Stimulated activated naive B cell treated with anti-CD40 and anti-IgM and Interleukin-4, amounts not matched to agents 10 μg/mL and 1 μg/mL and 100 μg/mL, for 72 hours (primary cell): ENCODE data around the gene TAB2.

ENCODE experiments used
- ATAC-seq, 2 donors: fragments of 150-1000 bp; cut with Tn5 transposase; replicated peaks; 2 replicates each; pipeline ENCODE4 v1.10.0; 2021; ENCODE audit warnings: moderate library complexity in 1 of 2
- DNase-seq: peaks from one replicate; pipeline ENCODE4 v3.0.0; 2021
- H3K27ac Mint-ChIP-seq: one replicate; pipeline ENCODE4 v1.8.0; 2022; ENCODE audit warnings: mild to moderate bottlenecking, mixed read lengths
- H3K27me3 Mint-ChIP-seq, 2 donors: one replicate each; pipeline ENCODE4 v1.8.0; 2022; ENCODE audit warnings: mixed read lengths in 2 of 2
- H3K36me3 Mint-ChIP-seq, 2 donors: one replicate each; pipeline ENCODE4 v1.8.0; 2022; ENCODE audit warnings: mixed read lengths in 2 of 2, mild to moderate bottlenecking in 1 of 2
- H3K4me1 Mint-ChIP-seq, 2 donors: one replicate each; pipeline ENCODE4 v1.8.0; 2022; ENCODE audit warnings: mixed read lengths in 2 of 2, mild to moderate bottlenecking in 1 of 2
- H3K4me3 Mint-ChIP-seq, 2 donors: one replicate each; pipeline ENCODE4 v1.8.0; 2022; ENCODE audit warnings: mild to moderate bottlenecking in 2 of 2, mixed read lengths in 2 of 2, moderate library complexity in 1 of 2
- H3K9me3 Mint-ChIP-seq, 2 donors: one replicate each; pipeline ENCODE4 v1.8.0; 2022; ENCODE audit warnings: mixed read lengths in 2 of 2, mild to moderate bottlenecking in 1 of 2

Gene TAB2

DNA sequence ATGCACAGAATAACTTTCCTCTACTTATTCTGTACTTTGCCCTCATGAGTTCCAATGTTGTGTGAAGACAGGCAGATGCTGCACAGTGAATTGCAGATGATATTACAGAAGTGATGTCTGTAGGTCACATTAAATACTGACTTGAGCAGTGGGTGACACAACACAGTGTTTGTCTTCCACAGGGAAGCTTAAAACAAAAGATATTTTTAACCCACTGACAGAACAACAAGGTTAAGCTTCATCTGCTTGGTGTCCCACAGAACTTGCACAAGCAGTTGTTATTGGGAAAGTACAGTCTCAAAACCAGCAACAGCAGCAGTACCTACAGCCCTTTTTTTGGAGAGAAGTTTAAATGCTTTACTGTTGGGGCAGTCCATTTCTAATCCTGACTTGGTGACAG is 93.0 kb downstream of the TAB2 start:
- H3K36me3 Mint-ChIP-seq: peaks cover 26 to 43% of the 10 kb centered on the region in 2 donors

GRCh38 chr6:149414009-149414408 is 96.5 kb downstream of the TAB2 start:
- Mint-ChIP-seq H3K27me3 (no peaks in the 10 kb centered on the region), H3K27ac (peak overlapping the region; percentile 43), H3K36me3 (peaks cover 22 to 41% of the 10 kb centered on the region in 2 donors), H3K4me1 (peaks cover 7 to 20% of the 10 kb centered on the region in 2 donors), H3K4me3 (no peak overlapping the region), H3K9me3 (no peaks in the 10 kb centered on the region)
- ATAC-seq (no peak), DNase-seq (no peak)

More for the DNA sequence above, 93.0 kb downstream of the TAB2 start:
- Mint-ChIP-seq H3K4me1 (peaks cover 10 to 14% of the 10 kb centered on the region in 2 donors), H3K27me3 (no peaks in the 10 kb centered on the region), H3K9me3 (no peaks in the 10 kb centered on the region), H3K4me3 (no peak overlapping the region), H3K27ac (no peak overlapping the region)
- ATAC-seq (no peak), DNase-seq (no peak)

DNA sequence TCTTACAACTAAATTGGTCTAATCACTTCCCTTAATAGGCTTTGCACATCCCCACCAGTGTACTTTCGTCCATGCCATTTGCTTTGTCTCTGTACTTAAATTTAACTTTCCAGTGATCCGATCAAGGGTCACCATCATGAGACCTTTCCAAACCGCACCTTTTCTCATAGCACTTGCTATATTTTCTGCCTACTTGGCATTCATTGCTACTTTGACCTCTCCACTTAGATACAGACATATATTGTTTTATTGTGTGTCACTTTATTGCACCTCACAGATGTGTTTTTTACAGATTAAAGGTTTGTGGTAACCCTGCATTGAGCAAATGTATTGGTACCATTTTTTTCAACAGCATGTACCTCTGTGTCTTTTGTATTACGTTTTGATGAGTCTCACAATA is 97.3 kb downstream of the TAB2 start:
- H3K9me3 Mint-ChIP-seq: no peaks in the 10 kb centered on the region
- H3K4me3 Mint-ChIP-seq: no peak overlapping the region
- no peak overlapping the region for H3K27ac Mint-ChIP-seq
- peaks cover 19 to 37% of the 10 kb centered on the region in 2 donors for H3K36me3 Mint-ChIP-seq
- H3K27me3 Mint-ChIP-seq: no peaks in the 10 kb centered on the region
- ATAC-seq (no peak), DNase-seq (no peak)
- peaks cover 8 to 21% of the 10 kb centered on the region in 2 donors for H3K4me1 Mint-ChIP-seq

DNA sequence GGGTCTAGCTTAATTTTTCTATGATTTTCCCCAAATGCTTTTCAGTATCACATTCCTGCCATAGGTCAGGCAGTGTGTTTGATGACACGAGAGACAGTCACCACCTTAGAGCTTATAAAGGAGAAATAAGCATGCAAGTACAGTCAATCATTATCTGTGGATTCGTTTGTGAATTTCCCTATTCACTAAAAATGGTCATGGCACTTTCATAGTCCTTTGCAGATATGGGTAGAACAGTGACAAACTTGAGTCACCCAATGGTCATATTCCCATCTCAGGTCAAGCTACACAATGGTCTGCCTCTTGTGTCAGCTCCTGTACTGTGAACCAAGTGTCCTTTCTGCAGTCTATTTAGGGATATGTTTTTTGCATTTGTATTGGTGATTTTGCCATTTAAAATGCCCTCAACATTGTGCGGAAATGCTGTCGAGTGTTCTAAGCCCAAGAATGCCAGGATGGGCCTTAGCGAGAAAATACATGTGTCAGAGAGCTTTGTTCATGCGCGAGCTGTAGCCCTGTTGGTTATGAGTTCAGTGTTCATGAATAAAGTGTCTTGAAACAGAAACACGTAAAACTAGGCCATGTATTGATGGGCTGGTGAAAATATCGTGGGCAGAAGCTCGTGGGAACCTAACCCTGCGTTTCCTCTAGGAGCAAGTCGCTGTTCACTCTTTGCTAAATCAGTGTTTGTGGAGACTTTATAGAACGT is 102.3 kb downstream of the TAB2 start:
- H3K27me3 Mint-ChIP-seq: peaks cover 0 to 3% of the 10 kb centered on the region in 2 donors
- peaks cover 12 to 20% of the 10 kb centered on the region in 2 donors for H3K4me1 Mint-ChIP-seq
- H3K9me3 Mint-ChIP-seq: no peaks in the 10 kb centered on the region
- no peak overlapping the region for H3K4me3 Mint-ChIP-seq
- peaks cover 2 to 10% of the 10 kb centered on the region in 2 donors for H3K36me3 Mint-ChIP-seq
- DNase-seq (no peak), ATAC-seq (peak; percentile 59 to 75)
- peak overlapping the region; percentile 68 for H3K27ac Mint-ChIP-seq

DNA sequence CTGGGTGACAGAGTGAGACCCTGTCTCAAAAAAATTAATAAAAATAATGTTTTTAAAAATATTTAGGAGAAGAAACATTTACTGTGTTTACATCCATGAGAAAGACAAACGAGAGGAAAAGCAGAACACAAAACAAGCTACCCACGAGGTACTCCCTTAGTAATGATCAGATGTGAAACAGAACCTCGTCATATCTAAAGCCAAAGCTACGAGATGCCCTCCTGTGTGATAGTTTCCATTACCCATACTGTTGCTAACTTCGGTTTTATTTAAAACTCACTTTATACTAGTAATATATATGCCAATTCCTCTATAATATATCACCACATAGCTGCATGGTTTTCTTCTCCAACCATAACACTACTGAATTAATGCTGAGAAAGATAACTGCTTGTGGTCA is 103.6 kb downstream of the TAB2 start:
- Mint-ChIP-seq H3K27me3 (peaks cover 0 to 3% of the 10 kb centered on the region in 2 donors), H3K4me1 (peaks cover 10 to 20% of the 10 kb centered on the region in 2 donors), H3K4me3 (no peak overlapping the region), H3K9me3 (no peaks in the 10 kb centered on the region), H3K27ac (no peak overlapping the region), H3K36me3 (no peaks in the 10 kb centered on the region)
- no peak for DNase-seq
- no peak for ATAC-seq

- H3K36me3 Mint-ChIP-seq: no peaks in the 10 kb centered on the region
Observed at GRCh38 chr6:149422581-149422980, 105.1 kb downstream of the TAB2 start.

DNA sequence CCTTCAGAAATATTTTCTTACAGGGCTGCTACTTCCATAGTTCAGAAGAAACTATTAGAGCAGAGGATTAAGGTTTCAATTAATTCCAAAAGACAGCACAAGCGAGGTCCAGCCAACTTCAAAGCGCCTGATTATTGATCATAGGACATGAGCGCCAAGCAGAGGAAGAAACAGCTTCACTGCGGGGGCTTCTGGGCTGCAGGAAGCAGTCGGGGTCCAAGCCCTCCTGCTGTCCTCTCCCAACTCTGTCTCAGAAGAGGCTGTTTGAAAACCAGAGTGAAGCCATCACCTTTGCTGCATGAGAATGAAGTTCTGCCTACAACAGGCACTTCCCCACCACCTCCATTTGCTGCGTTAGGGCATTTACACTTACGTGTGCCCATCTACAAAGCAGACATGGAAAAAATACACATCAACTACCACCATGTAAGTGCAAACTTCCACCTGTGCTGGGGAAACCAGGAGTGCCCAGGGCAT is 106.5 kb downstream of the TAB2 start:
- no peak overlapping the region for H3K27ac Mint-ChIP-seq

More at GRCh38 chr6:149422581-149422980, 105.1 kb downstream of the TAB2 start:
- no peak for DNase-seq
- no peaks in the 10 kb centered on the region for H3K9me3 Mint-ChIP-seq
- H3K4me3 Mint-ChIP-seq: no peak overlapping the region
- no peak for ATAC-seq
- H3K27me3 Mint-ChIP-seq: peaks cover 0 to 3% of the 10 kb centered on the region in 2 donors
- peaks cover 10 to 20% of the 10 kb centered on the region in 2 donors for H3K4me1 Mint-ChIP-seq
- H3K27ac Mint-ChIP-seq: no peak overlapping the region

DNA sequence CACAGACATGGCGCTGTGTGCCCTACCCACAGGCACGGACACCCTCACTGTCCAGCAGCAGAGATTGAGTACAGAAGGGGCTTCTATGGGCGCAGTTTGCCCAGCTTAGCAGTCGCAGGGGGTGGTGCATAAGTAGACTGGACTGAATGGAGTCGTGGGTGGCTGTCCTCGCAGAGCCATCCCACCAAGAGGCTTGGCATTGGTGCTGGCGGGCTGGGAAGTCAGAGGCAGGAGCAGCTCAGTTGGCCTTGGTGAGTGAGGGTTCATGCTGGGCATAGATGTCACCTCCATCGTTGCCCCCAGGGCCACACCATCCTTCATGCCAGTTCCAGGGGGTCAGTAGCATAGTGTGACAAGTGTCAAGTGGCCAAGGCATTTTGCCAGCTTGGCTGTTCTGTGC is 107.7 kb downstream of the TAB2 start:
- ATAC-seq (no peak), DNase-seq (no peak)
- Mint-ChIP-seq H3K4me1 (peaks cover 4 to 6% of the 10 kb centered on the region in 2 donors), H3K4me3 (no peak overlapping the region), H3K27me3 (peaks cover 0 to 3% of the 10 kb centered on the region in 2 donors), H3K36me3 (no peaks in the 10 kb centered on the region), H3K9me3 (no peaks in the 10 kb centered on the region), H3K27ac (no peak overlapping the region)

More for the DNA sequence above, 106.5 kb downstream of the TAB2 start:
- Mint-ChIP-seq H3K27me3 (peaks cover 0 to 3% of the 10 kb centered on the region in 2 donors), H3K4me1 (peaks cover 10 to 13% of the 10 kb centered on the region in 2 donors), H3K36me3 (no peaks in the 10 kb centered on the region), H3K4me3 (no peak overlapping the region), H3K9me3 (no peaks in the 10 kb centered on the region)
- no peak for ATAC-seq
- DNase-seq: no peak

- DNase-seq (no peak), ATAC-seq (no peak)
- Mint-ChIP-seq H3K27me3 (peaks cover 0 to 3% of the 10 kb centered on the region in 2 donors), H3K9me3 (no peaks in the 10 kb centered on the region), H3K4me1 (peaks cover 0 to 3% of the 10 kb centered on the region in 2 donors), H3K4me3 (no peak overlapping the region), H3K27ac (peak overlapping the region; percentile 28), H3K36me3 (no peaks in the 10 kb centered on the region)
Observed at GRCh38 chr6:149425754-149426153, 108.2 kb downstream of the TAB2 start.

- peaks cover 5% of the 10 kb centered on the region in 2 donors for H3K4me1 Mint-ChIP-seq
- H3K27ac Mint-ChIP-seq: no peak overlapping the region
- no peak for DNase-seq
- H3K9me3 Mint-ChIP-seq: no peaks in the 10 kb centered on the region
- H3K27me3 Mint-ChIP-seq: peaks cover 0 to under 1% of the 10 kb centered on the region in 2 donors
- no peak for ATAC-seq
- no peaks in the 10 kb centered on the region for H3K36me3 Mint-ChIP-seq
- H3K4me3 Mint-ChIP-seq: no peak overlapping the region
Observed at GRCh38 chr6:149428606-149429005, 111.1 kb downstream of the TAB2 start.

DNA sequence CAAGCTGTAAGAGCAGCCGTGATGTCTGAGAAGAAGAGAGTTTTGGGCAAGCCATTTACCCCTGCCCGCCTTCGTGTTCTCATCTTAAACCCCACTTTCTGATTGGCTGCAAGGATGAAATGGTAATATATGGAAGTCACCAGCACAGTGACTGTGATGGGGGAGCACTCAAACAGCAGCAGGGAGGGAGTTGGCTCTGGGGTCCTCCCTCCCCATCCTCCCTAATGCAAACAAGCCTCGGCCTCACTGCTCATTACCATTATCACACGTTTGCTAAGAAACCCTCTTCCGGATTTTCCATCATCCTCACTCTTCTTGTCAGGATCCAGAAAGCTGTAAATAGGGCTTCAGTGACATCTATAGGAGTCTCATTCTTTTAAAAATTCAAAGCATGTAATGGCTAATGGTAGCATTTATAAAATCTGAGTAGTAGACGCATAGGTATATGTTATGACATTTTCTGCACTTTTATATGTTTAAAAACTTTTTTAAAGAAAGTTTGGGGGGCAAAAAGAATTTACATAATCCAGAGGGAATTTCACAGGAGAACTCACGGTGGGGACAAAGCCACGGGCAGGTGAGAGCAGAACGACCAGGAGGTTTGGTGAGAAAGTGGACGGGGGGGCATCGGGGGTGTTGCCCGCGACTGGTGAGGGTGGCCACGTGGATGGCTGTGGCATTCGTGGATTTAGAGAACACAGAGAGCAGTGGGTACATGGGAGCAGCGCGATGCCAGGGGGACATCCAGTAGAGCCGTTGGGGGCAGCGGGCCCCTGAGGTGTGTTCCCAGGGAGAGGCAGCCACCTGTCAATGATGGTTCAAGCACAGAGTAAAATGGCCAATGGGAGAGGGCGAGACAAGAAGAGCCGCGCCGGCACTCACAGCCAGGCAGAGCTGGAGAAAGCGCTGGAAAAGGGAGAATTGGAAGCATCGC is 112.2 kb downstream of the TAB2 start:
- peaks cover 4 to 5% of the 10 kb centered on the region in 2 donors for H3K4me1 Mint-ChIP-seq
- H3K27ac Mint-ChIP-seq: peak overlapping the region; percentile 59
- no peak overlapping the region for H3K4me3 Mint-ChIP-seq
- no peaks in the 10 kb centered on the region for H3K9me3 Mint-ChIP-seq
- ATAC-seq (no peak), DNase-seq (no peak)
- H3K27me3 Mint-ChIP-seq: no peaks in the 10 kb centered on the region
- no peaks in the 10 kb centered on the region for H3K36me3 Mint-ChIP-seq

GRCh38 chr6:149431905-149432775 is 114.6 kb downstream of the TAB2 start:
- no peaks in the 10 kb centered on the region for H3K27me3 Mint-ChIP-seq
- H3K27ac Mint-ChIP-seq: peak overlapping the region; percentile 51
- no peaks in the 10 kb centered on the region for H3K9me3 Mint-ChIP-seq
- no peaks in the 10 kb centered on the region for H3K36me3 Mint-ChIP-seq
- ATAC-seq (peak; percentile 98 to 99), DNase-seq (peak; percentile 83)
- H3K4me3 Mint-ChIP-seq: peak overlapping the region; percentile 56 to 74
- H3K4me1 Mint-ChIP-seq: peaks cover 4 to 6% of the 10 kb centered on the region in 2 donors

- H3K27me3 Mint-ChIP-seq: no peaks in the 10 kb centered on the region
- no peak for DNase-seq
- no peak overlapping the region for H3K27ac Mint-ChIP-seq
- H3K36me3 Mint-ChIP-seq: no peaks in the 10 kb centered on the region
- peaks cover 15 to 19% of the 10 kb centered on the region in 2 donors for H3K4me1 Mint-ChIP-seq
- no peak overlapping the region for H3K4me3 Mint-ChIP-seq
- ATAC-seq: no peak
- H3K9me3 Mint-ChIP-seq: no peaks in the 10 kb centered on the region
Observed at GRCh38 chr6:149433405-149433804, 115.9 kb downstream of the TAB2 start.

- H3K4me1 Mint-ChIP-seq: peaks cover 20 to 23% of the 10 kb centered on the region in 2 donors
- H3K27ac Mint-ChIP-seq: no peak overlapping the region
- no peaks in the 10 kb centered on the region for H3K36me3 Mint-ChIP-seq
- H3K9me3 Mint-ChIP-seq: no peaks in the 10 kb centered on the region
- DNase-seq (no peak), ATAC-seq (no peak)
- H3K4me3 Mint-ChIP-seq: no peak overlapping the region
- no peaks in the 10 kb centered on the region for H3K27me3 Mint-ChIP-seq
Observed at GRCh38 chr6:149433881-149434280, 116.4 kb downstream of the TAB2 start.
